Cardiac muscle cell (in vitro differentiated cells and primary cell): ENCODE data around the gene VSIG10L2. TPM values are rescaled to one million over a fixed set of nuclear protein-coding genes. Genes with fewer than 3 reads are reported as not detected.
"Not testable (repeated sequence)": the region's sequence is repeated elsewhere in the genome, so short reads cannot be mapped to it uniquely, and the experiment has no call there.

Source experiments
- DNase-seq, 2 donors: peaks; one replicate each; pipeline versions ENCODE4 v3.0.0 to v3.0.0-alpha.2; 2010 to 2017; ENCODE audit warnings: low read depth in 1 of 2, low spot score in 1 of 2
- H3K27ac ChIP-seq: fragments of 200-600 bp; sonication (generic); 2 replicates; pipeline ENCODE4 v1.5.1; 2016
- H3K27me3 ChIP-seq: fragments of 200-600 bp; sonication (generic); 2 replicates; pipeline ENCODE4 v1.6.0; 2016; ENCODE audit warnings: control low read depth
- H3K36me3 ChIP-seq: fragments of 200-600 bp; sonication (generic); 2 replicates; pipeline ENCODE4 v1.5.1; 2016; ENCODE audit warnings: control low read depth
- H3K4me1 ChIP-seq: fragments of 200-600 bp; sonication (generic); 2 replicates; pipeline ENCODE4 v1.8.1; 2017; ENCODE audit warnings: low read depth, mild to moderate bottlenecking, mixed run types
- H3K4me3 ChIP-seq: fragments of 200-600 bp; sonication (generic); 2 replicates; pipeline ENCODE4 v1.5.1; 2016; ENCODE audit warnings: mild to moderate bottlenecking
- H3K9me3 ChIP-seq: fragments of 200-600 bp; sonication (generic); 2 replicates; pipeline ENCODE4 v1.5.1; 2017; ENCODE audit warnings: low read depth, mild to moderate bottlenecking, control low read depth
- polyA plus RNA-seq: library from polyadenylated mRNA; unstranded; fragments of >200 nt; fragmentation: Nextera tagmentation; extraction: Ambion mirVana; gene quantifications from 2 replicates; pipeline ENCODE4 v1.2.1, GENCODE V29; 2016
- total RNA-seq: library from RNA; depleted of rRNA; stranded (reverse); fragments of >200 nt; gene quantifications from 2 replicates; pipeline ENCODE4 v1.2.3, GENCODE V29; 2016
- TF ChIP-seq, protein P1 (sequence below): IDR thresholded peaks from 2 replicates; pipeline ENCODE4 v1.5.1; 2012; ENCODE audit warnings: low read depth, mild to moderate bottlenecking, low read length

Gene VSIG10L2
- total and polyA plus RNA-seq, 2 experiments from 2014 or later = not detected

DNA sequence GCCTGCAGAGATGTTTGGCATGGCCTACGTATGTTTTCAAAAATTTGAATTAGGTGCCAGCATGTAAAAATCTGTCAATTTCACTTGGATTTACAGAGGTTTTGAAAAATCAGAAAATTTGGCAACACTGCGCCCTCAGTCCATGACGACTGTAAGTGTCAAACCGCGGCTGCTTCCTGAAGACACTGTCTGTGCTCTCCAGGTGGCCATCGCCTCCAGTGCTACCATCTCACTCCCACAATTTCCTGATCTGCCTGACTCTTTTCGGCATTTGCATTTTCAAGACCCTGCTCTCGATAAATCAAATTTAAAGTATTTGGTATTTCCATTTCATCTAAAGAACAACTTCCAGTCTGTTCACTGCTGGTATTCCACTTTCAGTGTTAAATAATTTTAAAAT is 34.6 kb downstream of the VSIG10L2 start:
- Histone ChIP-seq H3K27me3 (no peaks in the 10 kb centered on the region), H3K4me3 (no peak overlapping the region), H3K9me3 (no peaks in the 10 kb centered on the region), H3K4me1 (no peaks in the 10 kb centered on the region), H3K27ac (no peak overlapping the region), H3K36me3 (no peaks in the 10 kb centered on the region)
- TF ChIP-seq, protein P1, sequence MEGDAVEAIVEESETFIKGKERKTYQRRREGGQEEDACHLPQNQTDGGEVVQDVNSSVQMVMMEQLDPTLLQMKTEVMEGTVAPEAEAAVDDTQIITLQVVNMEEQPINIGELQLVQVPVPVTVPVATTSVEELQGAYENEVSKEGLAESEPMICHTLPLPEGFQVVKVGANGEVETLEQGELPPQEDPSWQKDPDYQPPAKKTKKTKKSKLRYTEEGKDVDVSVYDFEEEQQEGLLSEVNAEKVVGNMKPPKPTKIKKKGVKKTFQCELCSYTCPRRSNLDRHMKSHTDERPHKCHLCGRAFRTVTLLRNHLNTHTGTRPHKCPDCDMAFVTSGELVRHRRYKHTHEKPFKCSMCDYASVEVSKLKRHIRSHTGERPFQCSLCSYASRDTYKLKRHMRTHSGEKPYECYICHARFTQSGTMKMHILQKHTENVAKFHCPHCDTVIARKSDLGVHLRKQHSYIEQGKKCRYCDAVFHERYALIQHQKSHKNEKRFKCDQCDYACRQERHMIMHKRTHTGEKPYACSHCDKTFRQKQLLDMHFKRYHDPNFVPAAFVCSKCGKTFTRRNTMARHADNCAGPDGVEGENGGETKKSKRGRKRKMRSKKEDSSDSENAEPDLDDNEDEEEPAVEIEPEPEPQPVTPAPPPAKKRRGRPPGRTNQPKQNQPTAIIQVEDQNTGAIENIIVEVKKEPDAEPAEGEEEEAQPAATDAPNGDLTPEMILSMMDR = no peak
- no peak for DNase-seq

DNA sequence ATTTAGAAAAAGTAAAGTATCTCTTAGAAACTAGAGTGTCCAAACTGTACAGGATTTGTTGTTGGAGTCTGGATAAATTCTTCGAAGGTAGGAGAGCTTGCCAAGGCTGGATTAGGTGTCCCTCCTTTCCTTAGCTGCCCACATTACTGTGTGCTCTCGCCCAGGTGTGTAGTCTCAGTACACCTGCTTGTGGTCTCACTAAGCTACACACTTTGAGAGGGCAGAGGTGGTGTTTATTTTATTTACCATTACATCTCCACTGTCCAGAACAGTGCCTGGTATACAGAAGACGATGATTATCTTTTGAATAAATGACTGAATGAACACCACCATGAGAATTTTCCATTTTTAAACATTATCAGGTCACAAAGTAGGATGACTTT is 36.5 kb downstream of the VSIG10L2 start:
- H3K4me1 ChIP-seq = no peaks in the 10 kb centered on the region
- no peaks in the 10 kb centered on the region for H3K27me3 ChIP-seq
- no peak overlapping the region for H3K4me3 ChIP-seq
- no peaks in the 10 kb centered on the region for H3K9me3 ChIP-seq
- TF ChIP-seq, protein P1 = no peak
- no peaks in the 10 kb centered on the region for H3K36me3 ChIP-seq
- H3K27ac ChIP-seq = no peak overlapping the region
- DNase-seq = no peak

DNA sequence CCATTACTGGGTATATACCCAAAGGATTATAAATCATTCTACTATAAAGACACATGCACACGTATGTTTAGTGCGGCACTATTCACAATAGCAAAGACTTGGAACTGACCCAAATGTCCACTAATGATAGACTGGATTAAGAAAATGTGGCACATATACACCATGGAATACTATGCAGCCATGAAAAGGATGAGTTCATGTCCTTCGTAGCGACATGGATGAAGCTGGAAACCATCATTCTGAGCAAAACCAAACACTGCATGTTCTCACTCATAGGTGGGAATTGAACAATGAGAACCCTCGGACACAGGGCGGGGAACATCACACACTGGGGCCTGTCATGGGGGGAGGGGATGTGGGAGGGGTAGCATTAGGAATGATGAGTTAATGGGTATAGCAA is 40.1 kb downstream of the VSIG10L2 start:
- H3K4me3 ChIP-seq, H3K4me1 ChIP-seq, H3K9me3 ChIP-seq, H3K36me3 ChIP-seq, DNase-seq, H3K27ac ChIP-seq, H3K27me3 ChIP-seq: not testable (repeated sequence)

DNA sequence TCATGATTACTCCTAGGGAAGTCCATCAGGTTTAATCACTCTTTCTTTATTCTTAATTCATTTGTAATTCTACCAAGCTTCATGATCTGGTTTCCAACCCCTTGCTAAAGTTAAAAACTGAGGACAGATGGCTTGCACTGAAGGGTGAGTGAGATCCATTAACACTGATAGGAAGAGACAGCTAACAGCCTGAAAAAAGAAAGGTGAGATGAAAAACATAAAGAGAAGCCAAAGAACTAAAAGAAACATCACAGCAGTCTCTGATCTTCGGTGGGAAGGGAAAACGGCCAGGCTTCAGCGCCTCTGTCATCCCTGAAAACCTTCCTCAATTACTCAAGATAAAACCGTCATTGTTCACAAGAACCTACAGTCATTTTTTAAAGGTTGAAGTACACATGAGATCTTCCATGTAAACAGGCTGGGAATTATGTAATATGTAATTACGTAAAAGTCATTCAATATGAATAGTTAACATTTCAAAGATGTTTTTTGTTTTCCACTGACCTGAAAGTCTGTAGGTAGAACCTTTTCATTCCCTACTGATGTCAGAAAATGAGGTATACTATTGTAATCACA is 41.3 kb downstream of the VSIG10L2 start:
- no peaks in the 10 kb centered on the region for H3K27me3 ChIP-seq
- no peaks in the 10 kb centered on the region for H3K4me1 ChIP-seq
- H3K36me3 ChIP-seq = no peaks in the 10 kb centered on the region
- no peaks in the 10 kb centered on the region for H3K9me3 ChIP-seq
- no peak overlapping the region for H3K27ac ChIP-seq
- no peak for DNase-seq
- H3K4me3 ChIP-seq = no peak overlapping the region
- TF ChIP-seq, protein P1 = no peak

DNA sequence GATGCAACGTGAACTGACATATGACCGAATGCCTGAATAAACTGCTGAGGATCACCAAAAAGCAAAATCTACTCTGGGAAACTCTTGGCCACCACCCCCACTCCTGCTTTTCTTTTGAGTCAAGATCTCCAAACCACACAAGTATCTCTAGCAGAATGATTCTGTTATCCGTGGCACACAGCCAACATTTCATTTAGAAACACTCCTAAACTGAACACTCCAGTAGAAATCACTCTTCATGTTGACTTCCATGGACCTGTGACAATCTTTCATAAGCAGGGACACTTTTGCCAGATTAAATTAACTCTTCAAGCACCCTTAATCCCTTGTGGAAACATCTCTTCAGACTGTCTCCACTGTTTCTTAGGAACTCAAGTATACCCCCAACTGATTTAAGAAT is 44.4 kb downstream of the VSIG10L2 start:
- peak in 1 of 2 donors; percentile 77 for DNase-seq
- Histone ChIP-seq H3K9me3 (no peaks in the 10 kb centered on the region), H3K27me3 (no peaks in the 10 kb centered on the region), H3K4me3 (no peak overlapping the region), H3K36me3 (peaks cover 4% of the 10 kb centered on the region), H3K4me1 (no peaks in the 10 kb centered on the region), H3K27ac (no peak overlapping the region)
- TF ChIP-seq, protein P1 = no peak

DNA sequence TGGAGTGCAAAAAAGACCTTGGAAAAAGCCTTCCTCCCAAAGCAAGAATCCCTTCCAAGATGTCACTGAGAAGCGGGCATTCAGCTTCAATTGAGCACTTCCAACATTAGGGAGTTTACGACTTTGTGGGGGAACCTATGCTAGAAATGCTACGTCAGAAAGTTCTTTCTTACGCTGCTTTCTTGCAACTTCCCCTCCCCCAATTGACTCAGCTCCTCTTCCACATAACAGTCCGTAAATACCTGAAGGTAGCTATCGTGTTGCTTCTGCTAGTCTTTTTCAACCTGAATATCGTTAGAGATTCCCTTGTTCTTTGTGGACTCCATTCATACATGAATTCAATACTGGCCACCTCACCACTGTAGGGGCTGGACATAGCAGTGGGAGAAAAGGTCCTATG is 47.0 kb downstream of the VSIG10L2 start:
- Histone ChIP-seq H3K9me3 (no peaks in the 10 kb centered on the region), H3K27me3 (no peaks in the 10 kb centered on the region), H3K4me1 (no peaks in the 10 kb centered on the region), H3K36me3 (peaks cover 8% of the 10 kb centered on the region), H3K4me3 (no peak overlapping the region), H3K27ac (no peak overlapping the region)
- TF ChIP-seq, protein P1 = no peak
- no peak for DNase-seq
